ENCODE results near the gene SLC39A1.

The SLC39A1 gene

DNA sequence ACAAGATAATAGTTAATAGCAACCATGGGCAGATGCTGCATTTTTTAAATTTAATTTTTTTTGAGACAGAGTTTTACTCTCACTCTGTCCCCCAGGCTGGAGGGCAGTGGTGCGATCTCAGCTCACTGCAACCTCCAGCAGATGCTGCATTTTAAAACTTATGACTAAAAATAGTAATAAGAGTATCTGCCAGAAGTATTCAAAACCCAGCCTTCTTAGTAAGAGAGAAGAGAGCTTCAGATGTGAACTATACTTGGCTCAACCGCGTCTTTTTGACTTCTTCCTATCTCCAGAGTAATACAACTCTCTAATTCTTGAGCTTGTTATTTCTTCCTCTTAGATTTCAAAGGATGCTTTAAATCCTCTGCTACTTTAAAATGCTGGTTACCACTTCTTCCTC, 31.9 kb upstream of the SLC39A1 start:
- POLR2A ChIA-PET, result interaction anchor here (0.5 to 1.4 kb wide), 4 partner anchors 9 to 323 kb away, joined by 3 to 4 read pairs (median 3); partner anchors contain the start of gene RAB13
- TF ChIP-seq ELF4 (IDR thresholded peaks at IDR 0.05) (no peak), HDGF (IDR thresholded peaks at IDR 0.05; ENCODE audit: borderline replicate concordance) (no peak), FOXM1 (IDR thresholded peaks at IDR 0.05; ENCODE audit: borderline replicate concordance) (no peak), FOXK2 (IDR thresholded peaks at IDR 0.05) (no peak), LEF1 (IDR thresholded peaks at IDR 0.05; ENCODE audit: borderline replicate concordance) (no peak), TARDBP (IDR thresholded peaks at IDR 0.05) (no peak), ZNF384 (IDR thresholded peaks at IDR 0.05) (no peak)
- TF ChIP-seq, protein P1, sequence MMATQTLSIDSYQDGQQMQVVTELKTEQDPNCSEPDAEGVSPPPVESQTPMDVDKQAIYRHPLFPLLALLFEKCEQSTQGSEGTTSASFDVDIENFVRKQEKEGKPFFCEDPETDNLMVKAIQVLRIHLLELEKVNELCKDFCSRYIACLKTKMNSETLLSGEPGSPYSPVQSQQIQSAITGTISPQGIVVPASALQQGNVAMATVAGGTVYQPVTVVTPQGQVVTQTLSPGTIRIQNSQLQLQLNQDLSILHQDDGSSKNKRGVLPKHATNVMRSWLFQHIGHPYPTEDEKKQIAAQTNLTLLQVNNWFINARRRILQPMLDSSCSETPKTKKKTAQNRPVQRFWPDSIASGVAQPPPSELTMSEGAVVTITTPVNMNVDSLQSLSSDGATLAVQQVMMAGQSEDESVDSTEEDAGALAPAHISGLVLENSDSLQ (IDR thresholded peaks at IDR 0.05), result no peak
- no peak for DNase-seq (ENCODE audit: extremely low spot score)
- CTCF ChIA-PET, result no interaction called here

DNA sequence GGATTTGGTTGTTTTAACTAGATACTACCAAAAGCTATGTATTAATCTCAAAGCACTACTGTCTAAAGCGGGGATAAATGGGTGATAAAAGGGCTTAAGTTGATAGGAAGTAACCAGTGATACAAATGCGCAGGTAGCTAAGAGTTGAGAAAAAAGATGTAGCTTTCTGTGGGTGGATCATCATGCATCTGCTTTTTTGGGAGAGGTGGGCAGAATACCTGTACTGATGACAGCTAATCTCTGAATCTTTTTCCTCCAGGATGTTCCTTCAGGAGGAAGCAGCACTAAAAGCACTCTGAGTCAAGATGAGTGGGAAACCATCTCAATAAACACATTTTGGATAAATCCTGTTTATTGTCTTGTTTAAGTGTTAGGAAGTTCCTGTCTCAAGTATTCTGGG, 28.5 kb upstream of the SLC39A1 start:
- CTCF ChIA-PET, result no interaction called here
- TF ChIP-seq ARNT (IDR thresholded peaks at IDR 0.05), result no peak
- 0 out of 2 replicates have a peak, but pooled peaks have one; percentile 10 for TF ChIP-seq BHLHE40 (IDR thresholded peaks at IDR 0.05; ENCODE audit: borderline replicate concordance)
- POLR2A ChIA-PET, result interaction anchor here (0.9 to 3.3 kb wide), 12 partner anchors 9 to 447 kb away, joined by 3 to 48 read pairs (median 5); partner anchors contain the start of genes CREB3L4, CRTC2, SLC39A1 and TPM3
- DNase-seq (ENCODE audit: extremely low spot score), result no peak

DNA sequence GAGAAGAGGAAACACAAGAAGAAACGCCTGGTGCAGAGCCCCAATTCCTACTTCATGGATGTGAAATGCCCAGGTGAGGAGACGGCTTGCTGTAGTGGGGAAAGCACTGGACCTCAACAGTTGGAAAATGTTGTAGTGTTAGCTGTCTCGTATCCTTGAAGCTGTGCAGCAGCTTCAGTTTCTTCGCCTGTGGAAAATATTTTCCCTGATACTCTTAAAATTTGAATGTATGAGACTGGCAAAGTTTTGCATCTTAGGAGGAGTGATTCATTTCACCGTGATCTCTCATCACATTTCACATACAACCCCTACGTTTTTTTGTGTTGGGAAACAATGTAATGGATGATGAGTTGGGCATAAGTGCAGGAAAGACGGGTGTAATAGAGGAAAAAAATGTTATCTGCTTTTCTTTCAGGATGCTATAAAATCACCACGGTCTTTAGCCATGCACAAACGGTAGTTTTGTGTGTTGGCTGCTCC, 27.9 kb upstream of the SLC39A1 start:
- TF ChIP-seq, protein P1 (IDR thresholded peaks at IDR 0.05), result no peak
- no peak for TF ChIP-seq CTBP1 (IDR thresholded peaks at IDR 0.05; ENCODE audit: borderline replicate concordance)
- TF ChIP-seq HDGF (IDR thresholded peaks at IDR 0.05; ENCODE audit: borderline replicate concordance), result no peak
- no peak for TF ChIP-seq SP1 (IDR thresholded peaks at IDR 0.05)
- TF ChIP-seq ARNT (IDR thresholded peaks at IDR 0.05), result no peak
- no peak for TF ChIP-seq TARDBP (IDR thresholded peaks at IDR 0.05)
- TF ChIP-seq BHLHE40 (IDR thresholded peaks at IDR 0.05; ENCODE audit: borderline replicate concordance), result no peak
- no peak for TF ChIP-seq NFRKB (IDR thresholded peaks at IDR 0.05)
- TF ChIP-seq LEF1 (IDR thresholded peaks at IDR 0.05; ENCODE audit: borderline replicate concordance), result no peak
- TF ChIP-seq ELF4 (IDR thresholded peaks at IDR 0.05), result no peak
- TF ChIP-seq SUZ12 (IDR thresholded peaks at IDR 0.05), result no peak
- ChIA-PET CTCF (no interaction called here), POLR2A (interaction anchor here (0.9 to 7.2 kb wide), 34 partner anchors 10 to 446 kb away, joined by 3 to 106 read pairs (median 6); partner anchors contain the start of genes CHTOP, CREB3L4, CRTC2 and DENND4B)
- no peak for DNase-seq (ENCODE audit: extremely low spot score)

DNA sequence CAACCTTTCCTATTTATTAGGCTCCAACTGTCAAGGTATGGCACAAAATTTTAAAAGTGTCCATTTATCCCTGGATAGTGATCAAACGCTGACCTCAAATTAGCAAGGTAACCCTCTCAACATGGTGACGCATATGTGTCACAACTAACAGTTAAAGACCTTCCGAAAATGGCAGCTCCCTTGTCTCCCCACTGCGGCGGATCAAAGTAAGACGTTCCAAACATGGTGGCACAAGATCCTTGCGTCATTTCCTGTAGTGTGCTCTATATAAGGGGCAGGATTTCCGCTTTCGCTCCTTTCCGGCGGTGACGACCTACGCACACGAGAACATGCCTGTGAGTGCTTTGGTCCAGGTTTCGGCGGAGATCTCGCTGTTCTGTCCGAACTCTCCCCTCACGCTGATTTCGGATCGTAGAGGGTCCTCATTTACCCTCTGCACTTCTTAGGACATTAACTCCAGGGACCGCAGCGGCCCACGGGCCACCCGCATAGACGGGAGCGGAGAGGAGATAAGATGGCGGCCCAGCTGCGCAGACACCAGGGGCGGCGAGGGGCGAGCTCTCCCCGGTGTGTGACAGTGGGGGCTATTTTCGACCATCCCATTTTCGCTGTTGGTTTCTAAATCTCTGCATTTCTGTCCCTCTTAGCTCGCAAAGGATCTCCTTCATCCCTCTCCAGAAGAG, 27.3 kb upstream of the SLC39A1 start, which contains the start of gene RPS27:
RPS27 (plus strand) TSS at position 295 of the 683 bp plus-strand sequence; CDS start at position 330, 35 bp downstream.
- ChIA-PET CTCF (interaction anchor here (0.6 kb wide), 1 partner anchor 148 kb away, joined by 3 read pairs; no protein-coding TSS in a partner anchor), POLR2A (interaction anchor here (0.6 to 7.2 kb wide), 80 partner anchors 10 to 425 kb away, joined by 3 to 106 read pairs (median 4); partner anchors contain the start of genes CHTOP, CREB3L4, CRTC2 and DENND4B)
- DNase-seq (ENCODE audit: extremely low spot score), result peak; percentile 98
- TF ChIP-seq NFRKB (IDR thresholded peaks at IDR 0.05) (peak; percentile 66; the same call in 1 of the 2 replicates), ARNT (IDR thresholded peaks at IDR 0.05) (no peak), ELF4 (IDR thresholded peaks at IDR 0.05) (peak; percentile 99), CTBP1 (IDR thresholded peaks at IDR 0.05; ENCODE audit: borderline replicate concordance) (no peak)
- TF ChIP-seq, protein P1 (IDR thresholded peaks at IDR 0.05), result peak; percentile 82; the same call in 1 of the 2 replicates

DNA sequence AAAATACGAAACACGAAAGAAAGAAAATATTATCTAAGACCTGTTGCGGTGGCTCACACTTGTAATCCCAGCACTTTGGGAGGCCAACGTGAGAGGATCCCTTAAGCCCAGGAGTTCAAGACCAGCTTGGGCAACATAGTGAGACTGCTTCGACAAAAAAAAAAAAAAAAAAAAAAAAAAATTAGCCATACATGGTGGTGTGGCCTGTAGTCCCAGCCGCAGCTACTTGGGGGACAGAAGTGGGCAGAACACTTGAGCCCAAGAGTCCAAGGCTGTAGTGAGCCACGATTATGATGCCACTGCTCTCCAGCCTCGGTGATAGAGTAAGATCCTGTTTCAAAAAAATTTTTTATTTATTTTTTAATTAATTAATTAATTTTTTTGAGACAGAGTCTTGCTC, 24.3 kb upstream of the SLC39A1 start:
- TF ChIP-seq ZNF384 (IDR thresholded peaks at IDR 0.05) (peak; percentile 71), CTBP1 (IDR thresholded peaks at IDR 0.05; ENCODE audit: borderline replicate concordance) (no peak)
- POLR2A ChIA-PET, result interaction anchor here (0.7 to 7.2 kb wide), 8 partner anchors 12 to 204 kb away, joined by 3 to 106 read pairs (median 16); partner anchors contain the start of genes CREB3L4, DENND4B, GATAD2B and JTB
- CTCF ChIA-PET, result interaction anchor here (0.7 to 3.0 kb wide), 9 partner anchors 10 to 189 kb away, joined by 3 to 16 read pairs (median 7); partner anchors contain the start of genes CREB3L4, DENND4B, JTB and SLC39A1
- DNase-seq (ENCODE audit: extremely low spot score), result no peak

DNA sequence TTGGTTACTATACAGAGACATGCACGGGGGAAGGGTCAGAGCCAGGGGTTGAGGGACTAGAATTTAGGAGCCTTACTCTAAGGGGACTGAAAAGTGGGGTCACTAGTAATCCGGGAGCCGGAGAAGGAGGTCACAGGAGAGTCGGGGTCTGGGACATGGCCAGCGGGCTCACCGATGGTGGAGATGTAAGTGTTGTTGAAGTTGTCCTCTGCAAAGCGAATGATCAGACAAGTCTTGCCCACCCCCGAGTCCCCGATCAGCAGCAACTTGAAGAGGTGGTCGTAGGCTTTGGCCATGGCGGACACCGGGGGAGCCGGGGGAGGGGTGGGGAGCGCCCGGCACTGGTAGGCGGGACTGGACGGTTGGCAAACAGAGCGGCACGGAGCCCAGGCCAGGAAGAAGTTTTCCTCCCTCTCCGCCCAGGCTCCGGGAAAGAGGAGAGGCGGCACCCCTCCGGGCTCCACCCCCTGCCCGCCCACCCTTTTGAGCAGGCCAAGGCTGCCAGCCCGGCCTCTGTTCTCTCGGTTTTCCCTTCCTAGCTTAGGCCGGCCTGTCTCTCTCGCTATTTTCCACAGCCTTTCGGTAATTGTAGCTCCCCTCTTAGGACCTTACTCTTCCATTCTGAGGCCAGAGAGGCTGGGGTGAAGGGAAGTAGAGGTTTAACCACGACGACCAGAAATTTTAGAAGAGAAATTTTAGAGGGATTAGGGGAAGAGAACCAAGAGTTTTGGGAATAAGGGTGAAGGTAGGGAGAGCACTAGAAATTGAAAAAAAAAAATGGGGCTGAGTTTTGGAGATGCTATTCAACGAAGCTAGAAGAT, 22.8 kb upstream of the SLC39A1 start, which contains the start of gene RAB13:
RAB13 (minus strand) TSS at position 399 of the 821 bp plus-strand sequence; CDS start at position 296, 103 bp downstream.
- POLR2A ChIA-PET, result interaction anchor here (0.5 to 7.2 kb wide), 19 partner anchors 8 to 351 kb away, joined by 3 to 106 read pairs (median 4); partner anchors contain the start of genes CREB3L4, DENND4B, GATAD2B and JTB
- DNase-seq (ENCODE audit: extremely low spot score), result peak; percentile 88
- CTCF ChIA-PET, result interaction anchor here (0.6 to 3.0 kb wide), 21 partner anchors 8 to 633 kb away, joined by 3 to 16 read pairs (median 5); partner anchors contain the start of genes CREB3L4, DENND4B, GATAD2B and JTB
- TF ChIP-seq FOXK2 (IDR thresholded peaks at IDR 0.05) (no peak), L3MBTL2 (conservative IDR thresholded peaks at IDR 0.05) (0 out of 2 replicates have a peak, but pooled peaks have one; percentile 22)

All from HEK293T (cell line).